H1 (cell line): ENCODE results near the gene MEF2D. TPM values are rescaled to one million over a fixed set of nuclear protein-coding genes. Genes with fewer than 3 reads are reported as not detected.

Experiments
- CTCF ChIA-PET: fragments of 300-600 bp; sonication (Branson Sonifier 250); formaldehyde crosslinking; loops from one replicate; lab custom pipeline; 2021; ENCODE audit not compliant: partially characterized antibody; lab: Charles Lee
- POLR2A ChIA-PET: fragments of 300-600 bp; sonication (Branson Sonifier 250); formaldehyde crosslinking; loops from one replicate; lab custom pipeline; 2021; ENCODE audit warnings: inconsistent platforms; ENCODE audit not compliant: partially characterized antibody; lab: Charles Lee
- DNase-seq, 2 experiments: peaks; one replicate each; pipeline versions ENCODE4 v3.0.0 to v3.0.0-alpha.2; 2010 to 2022; ENCODE audit warnings: low spot score in 2 of 2, low read depth in 1 of 2, mixed read lengths in 1 of 2
- FAIRE-seq: peaks from 2 replicates; lab custom pipeline; 2011; peaks lifted over from hg19 to GRCh38; lab: Jason Lieb, UNC
- H2AFZ ChIP-seq: 2 replicates; pipeline ENCODE4 v1.8.1; 2012; ENCODE audit warnings: low read length, inconsistent platforms
- H2AK5ac ChIP-seq: 2 replicates; pipeline ENCODE4 v1.6.1; 2013; ENCODE audit warnings: low read depth, low read length
- H2BK120ac ChIP-seq: replicated peaks from 2 replicates; pipeline ENCODE3; 2013; ENCODE audit warnings: low read depth, low read length, inconsistent platforms
- H2BK12ac ChIP-seq: 2 replicates; pipeline ENCODE4 v1.6.1; 2013; ENCODE audit warnings: low read depth, low read length
- H2BK15ac ChIP-seq: 2 replicates; pipeline ENCODE4 v1.6.1; 2013; ENCODE audit warnings: low read length
- H2BK20ac ChIP-seq: 2 replicates; pipeline ENCODE4 v1.6.1; 2013; ENCODE audit warnings: low read length
- H2BK5ac ChIP-seq: 2 replicates; pipeline ENCODE4 v1.6.1; 2013; ENCODE audit warnings: low read depth, low read length
- H3K14ac ChIP-seq: 2 replicates; pipeline ENCODE4 v1.6.1; 2013; ENCODE audit warnings: inconsistent platforms; ENCODE audit not compliant: insufficient read length
- H3K18ac ChIP-seq: 2 replicates; pipeline ENCODE4 v1.6.1; 2013; ENCODE audit warnings: low read length; ENCODE audit errors: extremely low read depth
- H3K23ac ChIP-seq: 2 replicates; pipeline ENCODE4 v1.6.1; 2013; ENCODE audit warnings: inconsistent platforms; ENCODE audit not compliant: insufficient read length
- H3K23me2 ChIP-seq: 2 replicates; pipeline ENCODE4 v1.6.1; 2013; ENCODE audit warnings: low read depth, low read length
- H3K27ac ChIP-seq: 2 replicates; pipeline ENCODE4 v1.6.1; 2011; ENCODE audit warnings: low read depth, low read length, inconsistent platforms
- H3K27me3 ChIP-seq, 4 experiments: replicated peaks in 1 of 4; 1 replicate in 1 of 4; 2 replicates in 3 of 4; pipeline versions ENCODE4 v1.6.1 to v1.8.1; 2011 to 2013; ENCODE audit warnings: low read length in 3 of 4, mild to moderate bottlenecking in 3 of 4, inconsistent platforms in 2 of 4, mixed read lengths in 2 of 4, moderate library complexity in 1 of 4; ENCODE audit not compliant: control insufficient read depth in 3 of 4, insufficient read depth in 3 of 4; ENCODE audit errors: extremely low read depth in 1 of 4
- H3K36me3 ChIP-seq, 4 experiments: 2 replicates each; pipeline versions ENCODE4 v1.6.1 to v1.8.1; 2011 to 2013; ENCODE audit warnings: mild to moderate bottlenecking in 4 of 4, low read length in 3 of 4, moderate library complexity in 2 of 4, control low read depth in 1 of 4, inconsistent platforms in 1 of 4; ENCODE audit not compliant: insufficient read depth in 4 of 4, control insufficient read depth in 2 of 4
- H3K4ac ChIP-seq: replicated peaks from 2 replicates; pipeline ENCODE3; 2013; ENCODE audit warnings: low read length, low read depth, mixed read lengths, inconsistent platforms; ENCODE audit not compliant: insufficient read length
- H3K4me1 ChIP-seq, 4 experiments: replicated peaks in 1 of 4; 1 replicate in 1 of 4; 2 replicates in 3 of 4; pipeline versions ENCODE4 v1.6.1 to v1.8.1; 2011 to 2013; ENCODE audit warnings: low read length in 3 of 4, inconsistent platforms in 2 of 4, mixed read lengths in 1 of 4; ENCODE audit not compliant: insufficient read depth in 4 of 4, control insufficient read depth in 3 of 4
- H3K4me2 ChIP-seq, 2 experiments: 2 replicates each; pipeline versions ENCODE4 v1.6.1 to v1.8.1; 2011 to 2013; ENCODE audit warnings: low read depth in 2 of 2, low read length in 2 of 2, control low read depth in 1 of 2, inconsistent platforms in 1 of 2, mild to moderate bottlenecking in 1 of 2; ENCODE audit not compliant: insufficient read depth in 1 of 2
- H3K4me3 ChIP-seq, 4 experiments: fragments of 200-600, 300-600 bp in 1 of 4; sonication (generic), shearing (Covaris generic), sonication (Bioruptor Twin) in 1 of 4; 2 replicates each; pipeline versions ENCODE4 v1.5.1 to v1.8.1; 2011 to 2016; ENCODE audit warnings: low read length in 4 of 4, low read depth in 3 of 4, control low read depth in 2 of 4, inconsistent platforms in 2 of 4, mild to moderate bottlenecking in 2 of 4, mixed read lengths in 1 of 4, moderate library complexity in 1 of 4; ENCODE audit not compliant: insufficient read depth in 2 of 4; ENCODE audit errors: extremely low read depth in 1 of 4
- H3K56ac ChIP-seq: replicated peaks from 2 replicates; pipeline ENCODE3; 2013; ENCODE audit warnings: low read depth, mild to moderate bottlenecking, mixed read lengths, low read length, inconsistent platforms; ENCODE audit not compliant: insufficient read length
- H3K79me1 ChIP-seq: 2 replicates; pipeline ENCODE4 v1.6.1; 2013; ENCODE audit warnings: low read depth, low read length, control low read depth
- H3K79me2 ChIP-seq, 2 experiments: 2 replicates each; pipeline versions ENCODE4 v1.6.1 to v1.8.1; 2012 to 2013; ENCODE audit warnings: low read length in 2 of 2, mild to moderate bottlenecking in 2 of 2, inconsistent platforms in 1 of 2; ENCODE audit not compliant: insufficient read depth in 2 of 2, control insufficient read depth in 1 of 2
- H3K9ac ChIP-seq, 4 experiments: replicated peaks in 1 of 4; 1 replicate in 1 of 4; 2 replicates in 3 of 4; pipeline versions ENCODE4 v1.6.1 to v1.8.1; 2011 to 2013; ENCODE audit warnings: low read depth in 3 of 4, low read length in 3 of 4, control low read depth in 2 of 4, mild to moderate bottlenecking in 2 of 4, moderate library complexity in 2 of 4, inconsistent platforms in 1 of 4; ENCODE audit errors: extremely low read depth in 1 of 4
- H3K9me3 ChIP-seq, 2 experiments: 2 replicates each; pipeline versions ENCODE4 v1.6.1 to v1.8.1; 2012 to 2013; ENCODE audit warnings: mild to moderate bottlenecking in 2 of 2, moderate library complexity in 2 of 2, control low read depth in 1 of 2, inconsistent platforms in 1 of 2, low read depth in 1 of 2, low read length in 1 of 2, mixed read lengths in 1 of 2; ENCODE audit not compliant: insufficient read depth in 2 of 2
- H4K20me1 ChIP-seq, 2 experiments: replicated peaks in 1 of 2; 2 replicates each; pipeline versions ENCODE3 to v1.8.1; 2011 to 2013; ENCODE audit warnings: inconsistent platforms in 2 of 2, low read length in 2 of 2, mild to moderate bottlenecking in 1 of 2; ENCODE audit not compliant: insufficient read depth in 2 of 2, control insufficient read depth in 1 of 2
- H4K5ac ChIP-seq: 2 replicates; pipeline ENCODE4 v1.6.1; 2013; ENCODE audit warnings: low read length, low read depth, mixed read lengths, inconsistent platforms; ENCODE audit not compliant: insufficient read length
- H4K8ac ChIP-seq: 2 replicates; pipeline ENCODE4 v1.8.0; 2013; ENCODE audit warnings: mild to moderate bottlenecking, moderate library complexity, low read length, inconsistent platforms; ENCODE audit not compliant: insufficient read depth; ENCODE audit errors: extremely low read depth
- H4K91ac ChIP-seq: replicated peaks from 2 replicates; pipeline ENCODE3; 2013; ENCODE audit warnings: low read length, mixed read lengths, inconsistent platforms; ENCODE audit not compliant: insufficient read length
- MAFK ChIP-seq: IDR thresholded peaks from 2 replicates; pipeline ENCODE4 v1.6.1; 2012; ENCODE audit warnings: low read depth, mild to moderate bottlenecking, improper control_type of control experiment, low read length
- SP1 ChIP-seq: IDR thresholded peaks from 2 replicates; pipeline ENCODE4 v1.6.1; 2011; ENCODE audit warnings: low read depth, low read length
- SP4 ChIP-seq: IDR thresholded peaks from 2 replicates; pipeline ENCODE4 v1.6.1; 2012; ENCODE audit warnings: low read length, inconsistent platforms
- TBP ChIP-seq: IDR thresholded peaks from 2 replicates; pipeline ENCODE4 v1.6.1; 2011; ENCODE audit warnings: low read depth, low read length, improper control_type of control experiment
- WGBS, 2 experiments: shearing (Covaris generic) in 1 of 2; methylation state at CpG; one replicate each; pipeline versions ENCODE4 v1.1.6 to v1.1.7; 2013 to 2015; ENCODE audit warnings: low lambda C conversion rate in 2 of 2, mixed read lengths in 2 of 2, inconsistent platforms in 1 of 2, low coverage in 1 of 2, missing lambda C conversion rate in 1 of 2; ENCODE audit not compliant: insufficient replicate concordance in 2 of 2, insufficient coverage in 1 of 2, insufficient read length in 1 of 2; ENCODE audit errors: extremely low coverage in 1 of 2, missing lambda C conversion rate in 1 of 2; 5-methylcytosine and 5-hydroxymethylcytosine counted together
- polyA plus RNA-seq, 7 experiments: library from polyadenylated mRNA; depleted of rRNA in 3 of 7; stranded (reverse) in 5 of 7; unstranded in 2 of 7; fragments of >200 nt in 5 of 7; fragments of 200-250 nt in 2 of 7; gene quantifications; 1 replicate in 5 of 7; 2 replicates in 1 of 7; 4 replicates in 1 of 7; pipeline versions ENCODE4 v1.2.1 to v1.2.3, GENCODE V29; 2011 to 2013; ENCODE audit warnings: missing spikeins in 2 of 7, mixed read lengths in 2 of 7
- total RNA-seq: library from RNA; stranded (reverse); fragmentation: NEBNext Ultra II Directional; extraction: Animal tissue kit (Norgen Biotek cat#: 25700); gene quantifications from 2 replicates; pipeline ENCODE4 v1.2.1, GENCODE V29; 2021

The MEF2D gene
- total and polyA plus RNA-seq, 2 of the 8 experiments (the other 6 are each of a cell fraction or from before 2014, with no cell fraction given) = 17.3 to 20.3 TPM

DNA sequence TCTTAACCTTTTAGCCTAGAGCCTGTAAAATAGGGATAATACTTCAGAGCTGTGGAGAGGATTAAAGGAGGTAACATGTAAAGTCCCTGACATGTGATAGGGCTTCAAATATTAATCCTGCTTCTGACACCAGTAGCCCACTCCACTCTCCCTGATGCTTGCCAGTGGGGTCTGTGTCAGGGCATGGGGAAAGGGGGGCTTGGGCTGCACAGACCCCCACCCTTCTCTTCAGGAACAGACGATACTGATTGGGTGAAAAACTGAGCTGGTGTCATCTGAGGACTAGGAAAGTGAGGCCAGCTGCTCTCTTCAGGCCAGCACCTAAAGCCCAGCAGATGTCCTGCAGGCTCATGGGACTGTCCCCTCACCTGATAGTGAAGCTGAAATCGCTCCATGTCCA is 27.0 kb upstream of the MEF2D start:
- H4K8ac ChIP-seq = no peak overlapping the region
- H3K14ac ChIP-seq = no peak overlapping the region
- no peak overlapping the region for H2BK20ac ChIP-seq
- H3K4me2 ChIP-seq = no peak overlapping the region
- H3K36me3 ChIP-seq = peaks cover 4 to 21% (median 13%) of the 10 kb centered on the region in 4 experiments; a peak in 7 of 8 replicates
- H3K56ac ChIP-seq = no peak overlapping the region
- H4K5ac ChIP-seq = no peak overlapping the region
- H2BK15ac ChIP-seq = no peak overlapping the region
- no peak overlapping the region for H3K4ac ChIP-seq
- CTCF ChIA-PET = interaction anchor here (0.6 to 4.7 kb wide), 16 partner anchors 10 to 82 kb away, joined by 3 to 25 read pairs (median 4); partner anchors contain the start of gene MEF2D
- no peaks in the 10 kb centered on the region for H4K20me1 ChIP-seq
- H3K79me2 ChIP-seq = no peaks in the 10 kb centered on the region
- no peaks in the 10 kb centered on the region for H3K23me2 ChIP-seq
- H2BK12ac ChIP-seq = no peak overlapping the region
- DNase-seq = no peak
- H3K79me1 ChIP-seq = no peaks in the 10 kb centered on the region
- H3K4me1 ChIP-seq = peaks cover 3 to 15% (median 11%) of the 10 kb centered on the region in 4 experiments
- no peaks in the 10 kb centered on the region for H3K27me3 ChIP-seq
- H3K27ac ChIP-seq = no peak overlapping the region
- H2AFZ ChIP-seq = no peak overlapping the region
- no peak for FAIRE-seq
- no peak overlapping the region; the same call in 1 of the 2 replicates for H2BK5ac ChIP-seq
- no peak overlapping the region for H2AK5ac ChIP-seq
- H3K23ac ChIP-seq = no peak overlapping the region
- H3K18ac ChIP-seq = no peak overlapping the region
- H2BK120ac ChIP-seq = no peak overlapping the region
- no peak overlapping the region for H4K91ac ChIP-seq
- no peak for TF ChIP-seq SP1
- TF ChIP-seq MAFK = no peak
- no peak for TF ChIP-seq TBP
- TF ChIP-seq SP4 = no peak
- WGBS, 2 experiments = 93% methylated on average over 2 of the region's 2 CpGs; no CpG with 5 or more reads in 1 of the 2 experiments
- H3K9ac ChIP-seq = no peak overlapping the region
- no peak overlapping the region for H3K4me3 ChIP-seq
- H3K9me3 ChIP-seq = no peaks in the 10 kb centered on the region
- POLR2A ChIA-PET = interaction anchor here (0.6 to 3.9 kb wide), 4 partner anchors 24 to 128 kb away, joined by 3 to 20 read pairs (median 3); partner anchors contain the start of gene NAXE
